ENCODE results near the gene TEX44. TPM values are rescaled to one million over a fixed set of nuclear protein-coding genes. Genes with fewer than 3 reads are reported as not detected.

The TEX44 gene
- polyA plus RNA-seq, 12 donors, result not detected

DNA sequence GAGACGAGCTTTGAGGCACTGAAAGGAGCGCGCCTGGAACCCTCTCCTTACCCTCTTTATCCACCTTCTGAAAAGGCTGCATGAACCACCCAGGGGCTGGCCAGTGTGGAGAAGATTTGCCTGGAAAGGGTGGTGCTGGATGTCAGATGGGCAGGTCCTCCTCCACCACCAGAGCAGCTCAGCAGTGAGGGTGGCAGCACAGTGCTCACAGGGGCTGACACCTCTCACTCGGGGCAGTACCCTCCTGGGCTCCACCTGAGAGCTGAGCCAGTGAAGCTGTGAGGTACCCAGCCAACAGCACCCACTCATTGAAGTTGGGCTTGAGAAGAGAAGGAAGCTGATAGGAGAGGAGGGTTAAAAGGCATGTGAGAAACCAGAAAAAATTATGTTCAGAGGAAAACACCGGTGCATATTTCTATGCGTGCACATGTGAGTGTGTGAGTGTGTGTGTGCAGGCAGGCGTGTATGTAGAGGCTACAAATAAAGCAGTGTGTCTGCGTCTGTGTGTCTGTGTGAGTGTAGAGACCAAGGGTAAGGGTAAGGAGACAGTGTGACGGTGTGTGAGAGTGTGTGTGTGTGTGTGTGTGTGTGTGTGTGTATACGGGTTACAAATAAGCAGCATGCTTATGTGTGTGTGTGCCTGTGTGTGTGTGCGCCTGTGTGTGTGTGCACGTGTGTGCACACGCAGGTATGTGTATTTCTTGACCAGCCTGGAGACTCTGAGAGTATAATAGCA lies 40.7 kb downstream of the TEX44 start:
- DNase-seq, result no peak

DNA sequence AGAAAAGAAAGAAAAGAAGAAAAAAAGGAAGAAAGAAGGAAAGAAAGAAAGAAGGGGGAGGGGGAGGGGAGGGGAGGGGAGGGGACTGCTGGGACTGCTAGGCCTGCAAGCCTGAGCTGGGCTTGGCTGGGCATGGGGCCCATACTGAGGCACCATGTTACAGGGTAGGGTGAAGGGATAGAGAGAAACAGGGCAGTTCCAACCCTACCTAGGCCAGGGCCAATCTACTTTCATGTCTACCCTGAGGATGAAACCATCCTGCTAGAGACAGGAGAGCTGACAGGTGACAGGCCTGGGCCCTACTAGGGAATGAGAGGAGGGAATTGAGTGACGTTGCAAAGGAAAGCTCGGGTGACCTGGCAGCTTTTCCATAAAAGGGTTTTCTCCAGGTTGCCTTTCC lies 41.7 kb downstream of the TEX44 start:
- DNase-seq, result no peak

DNA sequence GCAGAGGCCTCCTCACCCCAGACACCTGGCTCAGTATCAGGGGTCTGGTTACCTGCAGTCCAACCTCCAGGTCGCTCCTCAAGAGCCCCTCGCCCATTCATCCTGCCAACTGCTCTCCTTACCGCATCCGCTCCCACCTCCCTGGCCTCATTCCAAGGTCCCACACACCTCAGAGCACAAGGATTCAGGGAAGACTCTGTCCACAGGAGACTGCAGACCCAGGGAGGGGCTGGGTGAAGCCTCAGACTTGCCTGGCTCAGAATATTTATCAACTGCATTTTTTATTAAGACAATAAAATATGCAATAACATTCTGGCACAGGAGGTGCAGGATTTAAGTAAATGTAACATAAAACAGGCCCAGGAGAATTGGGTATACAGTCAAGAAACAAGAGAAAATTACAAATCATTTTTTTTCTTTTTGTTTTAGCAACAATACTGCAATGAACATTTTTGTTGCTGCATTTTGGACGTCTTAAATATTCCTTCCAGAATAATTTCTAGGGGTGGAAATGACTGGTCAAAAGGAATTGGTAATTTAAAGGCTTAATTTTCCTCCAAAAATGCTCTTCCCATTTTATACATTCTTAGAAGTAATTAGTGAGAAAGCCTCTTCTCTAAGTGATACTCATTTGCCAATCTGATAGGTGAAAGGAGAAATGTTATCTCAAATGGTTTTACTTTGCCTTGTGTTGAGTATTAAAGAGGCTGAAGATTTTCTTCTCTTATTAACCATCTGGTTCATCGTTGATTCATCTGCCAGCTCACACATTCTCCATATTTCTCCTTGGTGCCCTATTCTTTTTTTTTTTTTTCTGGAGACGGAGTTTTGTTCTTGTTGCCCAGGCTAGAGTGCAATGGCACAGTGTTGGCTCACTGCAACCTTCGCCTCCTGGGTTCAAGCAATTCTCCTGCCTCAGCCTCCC lies 42.5 kb downstream of the TEX44 start:
- DNase-seq, result no peak

DNA sequence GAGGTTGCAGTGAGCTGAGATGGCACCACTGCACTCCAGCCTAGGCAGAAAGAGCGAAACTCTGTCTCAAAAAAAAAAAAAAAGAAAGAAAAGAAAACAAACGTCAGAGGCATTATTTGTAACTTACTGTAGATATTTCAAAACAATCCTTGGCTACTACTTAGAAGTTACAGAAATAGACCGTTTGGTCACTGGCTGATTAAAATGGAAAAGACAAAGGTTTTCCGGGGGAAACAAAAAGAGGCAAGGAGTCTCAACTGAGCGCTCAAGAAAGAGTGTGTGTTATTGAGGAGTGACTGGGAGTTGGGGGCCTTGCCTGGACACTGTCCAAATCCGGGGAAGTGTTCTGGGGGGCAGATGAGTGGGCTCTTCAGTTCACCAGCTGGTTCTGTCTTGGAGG lies 47.6 kb downstream of the TEX44 start:
- DNase-seq, result no peak

DNA sequence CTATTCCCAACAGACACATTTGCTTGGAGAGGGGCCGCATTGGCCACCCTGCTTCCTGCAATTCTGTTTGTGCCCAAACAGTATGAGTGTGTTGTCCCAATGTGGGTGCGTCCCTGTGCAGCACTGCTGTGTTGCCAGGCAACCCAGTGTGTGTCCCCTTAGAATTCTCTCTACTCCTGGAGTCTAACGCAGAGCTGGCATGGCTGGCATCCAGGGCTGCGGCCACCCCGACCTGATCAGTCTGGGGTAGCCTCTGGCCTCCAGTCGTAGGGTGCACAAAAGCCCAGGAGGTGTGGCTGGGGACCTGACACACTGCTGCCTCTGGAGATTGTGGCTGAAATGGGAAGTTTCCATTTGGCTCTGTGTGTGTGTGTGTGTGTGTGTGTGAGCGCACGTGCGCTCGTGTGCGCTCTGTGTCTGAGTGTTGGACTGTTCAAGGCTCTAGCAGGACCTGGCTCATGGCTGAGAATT lies 48.0 kb downstream of the TEX44 start:
- peak; percentile 73 for DNase-seq

DNA sequence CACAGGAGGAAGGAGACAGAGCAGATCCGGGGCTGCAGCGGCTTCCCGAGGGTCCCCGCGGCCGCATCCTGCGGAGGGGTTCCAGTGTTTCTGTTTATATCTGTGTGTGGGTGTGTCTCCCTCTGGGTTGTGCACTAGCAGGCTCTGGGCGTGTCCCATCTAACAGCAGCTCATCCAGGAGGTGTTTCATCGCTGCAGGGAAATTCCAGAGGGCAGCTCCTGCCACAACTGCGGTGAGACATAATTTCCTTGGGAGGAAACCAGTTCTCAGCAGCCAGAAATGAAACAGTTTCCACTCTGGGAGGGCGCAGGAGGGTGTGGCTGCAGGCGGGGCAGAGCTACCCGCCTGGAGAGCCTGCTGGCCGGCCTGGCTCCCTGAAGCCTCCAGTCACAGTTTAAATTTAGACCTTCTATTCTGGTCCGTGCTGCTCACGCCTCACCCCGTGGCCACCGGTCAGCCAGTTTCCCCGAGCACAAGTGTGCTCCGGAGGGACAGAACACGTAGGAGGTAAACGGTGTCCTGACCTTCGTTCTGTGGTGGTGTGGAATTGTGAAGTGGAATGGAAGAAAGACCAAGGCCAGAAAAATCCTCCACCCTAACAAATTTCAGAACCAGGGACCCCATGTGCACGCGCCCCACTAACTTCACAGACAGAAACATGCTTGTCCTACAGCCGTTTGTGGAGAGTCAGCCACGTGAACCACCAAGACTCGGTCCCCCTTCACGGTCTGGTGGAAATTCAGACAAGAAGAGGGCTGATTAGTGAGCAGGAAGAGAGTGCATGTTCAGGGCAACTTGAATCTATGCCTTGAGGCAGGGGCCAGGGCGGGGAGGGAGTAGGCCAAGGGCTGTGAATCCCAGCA lies 50.2 kb downstream of the TEX44 start:
- DNase-seq, result peak; percentile 91

DNA sequence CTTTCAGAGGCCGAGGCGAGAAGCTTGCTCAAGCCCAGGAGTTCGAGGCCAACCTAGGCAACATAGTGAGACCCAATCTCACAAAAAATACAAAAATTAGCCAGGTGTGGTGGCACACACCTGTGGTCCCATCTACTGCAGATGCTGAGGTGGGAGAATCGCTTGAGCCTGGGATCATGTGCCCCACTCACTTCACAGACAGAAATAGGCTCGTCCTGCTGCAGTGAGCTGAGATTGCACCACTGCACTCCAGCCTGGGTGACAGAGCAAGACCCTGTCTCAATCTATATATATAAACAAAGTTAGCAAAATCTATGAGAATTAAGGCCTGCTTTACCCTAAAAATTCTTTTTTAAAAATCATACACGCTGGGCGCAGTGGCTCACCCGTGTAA lies 50.8 kb downstream of the TEX44 start:
- DNase-seq, result no peak

Other genes with a start within 250 kb of the TEX44 start
- 10 to 100 TPM in 1 of 12 donors, 1 to 10 TPM in 1, under 1 TPM in 9, not detected in 1; 0.26 to 16.6 (median 0.51) TPM for gene B3GNT7, start 197.2 kb upstream of the TEX44 start, polyA plus RNA-seq (ENCODE audit: insufficient read length in 12 of 12)
- gene NCL, start 128.4 kb upstream of the TEX44 start, polyA plus RNA-seq (ENCODE audit: insufficient read length in 12 of 12), result 1,000 to 10,000 TPM in 1 of 12 donors, 100 to 1,000 TPM in 11; 292 to 1,067 (median 719) TPM
- under 1 TPM in 10 of 12 donors, not detected in 2; 0.11 to 0.32 (median 0.24) TPM for gene NMUR1, start 62.4 kb upstream of the TEX44 start, polyA plus RNA-seq (ENCODE audit: insufficient read length in 12 of 12)
- gene PTMA, start 115.7 kb downstream of the TEX44 start, polyA plus RNA-seq (ENCODE audit: insufficient read length in 12 of 12), result 1,000 to 10,000 TPM in 3 of 12 donors, 100 to 1,000 TPM in 9; 465 to 1,696 (median 648) TPM
- 10 to 100 TPM in 11 of 12 donors, not detected in 1; 15.6 to 31.9 (median 19.5) TPM for gene PDE6D, start 188.4 kb downstream of the TEX44 start, polyA plus RNA-seq (ENCODE audit: insufficient read length in 12 of 12)
- gene COPS7B, start 193.6 kb downstream of the TEX44 start, polyA plus RNA-seq (ENCODE audit: insufficient read length in 12 of 12), result 10 to 100 TPM in 11 of 12 donors, not detected in 1; 34.4 to 53.1 (median 38.8) TPM